GM12878 (cell line): Measurements from ENCODE around the gene FANCG. TPM values are rescaled to one million over a fixed set of nuclear protein-coding genes. Genes with fewer than 3 reads are reported as not detected.

Experiments
- CEBPZ ChIP-seq: fragments of 150-350 bp; IDR thresholded peaks from 2 replicates; pipeline ENCODE4 v1.6.1; 2016; ENCODE audit warnings: low read depth, low read length
- CHD1 ChIP-seq: IDR thresholded peaks from 2 replicates; pipeline ENCODE4 v1.6.1; 2012; ENCODE audit warnings: low read depth, low read length, improper control_type of control experiment
- ETV6 ChIP-seq, 2 experiments: fragments of 450-650 bp in 1 of 2; IDR thresholded peaks in 1 of 2; conservative IDR thresholded peaks in 1 of 2; 2 replicates each; pipeline ENCODE4 v1.6.1; 2014; ENCODE audit warnings: antibody characterized with exemption in 1 of 2, borderline replicate concordance in 1 of 2, low read depth in 1 of 2, mild to moderate bottlenecking in 1 of 2, moderate library complexity in 1 of 2
- FOXM1 ChIP-seq: IDR thresholded peaks from 2 replicates; pipeline ENCODE4 v1.6.1; 2012; ENCODE audit warnings: low read depth, mild to moderate bottlenecking, inconsistent platforms, low read length, moderate library complexity
- NFIC ChIP-seq: IDR thresholded peaks from 2 replicates; pipeline ENCODE4 v1.6.1; 2012; ENCODE audit warnings: low read depth, mild to moderate bottlenecking, inconsistent platforms, low read length, moderate library complexity
- NKRF ChIP-seq: fragments of 450-650 bp; conservative IDR thresholded peaks from 2 replicates; pipeline ENCODE4 v1.6.1; 2017; ENCODE audit warnings: mild to moderate bottlenecking, moderate library complexity
- NR2C1 ChIP-seq: fragments of 450-650 bp; IDR thresholded peaks from 2 replicates; pipeline ENCODE4 v1.6.1; 2017; ENCODE audit warnings: antibody characterized with exemption, mild to moderate bottlenecking, moderate library complexity
- PRDM15 ChIP-seq: fragments of 450-650 bp; formaldehyde crosslinking; IDR thresholded peaks from 2 replicates; pipeline ENCODE4 v1.4.0; 2020; ENCODE audit warnings: mild to moderate bottlenecking, moderate library complexity
- SPI1 ChIP-seq: IDR thresholded peaks from 2 replicates; pipeline ENCODE4 v1.6.1; 2011; ENCODE audit warnings: low read depth, mild to moderate bottlenecking, low read length, moderate library complexity, borderline replicate concordance; ENCODE audit not compliant: insufficient read depth
- SREBF1 ChIP-seq: IDR thresholded peaks from 2 replicates; pipeline ENCODE4 v1.6.1; 2012; ENCODE audit warnings: mild to moderate bottlenecking, low read length
- SRF ChIP-seq, 2 experiments: IDR thresholded peaks; 2 replicates each; pipeline ENCODE4 v1.6.1; 2011; ENCODE audit warnings: low read depth in 2 of 2, low read length in 2 of 2, mild to moderate bottlenecking in 1 of 2, moderate library complexity in 1 of 2
- TARDBP ChIP-seq: IDR thresholded peaks from 2 replicates; pipeline ENCODE4 v1.6.1; 2016; ENCODE audit warnings: borderline replicate concordance
- WRNIP1 ChIP-seq: IDR thresholded peaks from 2 replicates; pipeline ENCODE4 v1.6.1; 2011; ENCODE audit warnings: low read depth, low read length, improper control_type of control experiment, borderline replicate concordance
- ZBED1 ChIP-seq: IDR thresholded peaks from 2 replicates; pipeline ENCODE4 v1.6.1; 2016; ENCODE audit warnings: borderline replicate concordance
- ZNF24 ChIP-seq: fragments of 450-650 bp; IDR thresholded peaks from 2 replicates; pipeline ENCODE4 v1.6.1; 2017; ENCODE audit warnings: antibody characterized with exemption, mild to moderate bottlenecking
- polyA plus RNA-seq, 11 experiments: library from polyadenylated mRNA; depleted of rRNA in 4 of 11; unstranded in 6 of 11; stranded (reverse) in 5 of 11; fragments of >200 nt; fragmentation: Nextera tagmentation in 4 of 11; fragmentation: Illumina TruSeq in 1 of 11; extraction: Ambion mirVana in 4 of 11; extraction: Trizol in 1 of 11; gene quantifications; 1 replicate in 1 of 11; 2 replicates in 10 of 11; pipeline versions ENCODE4 v1.2.1 to v1.2.3, GENCODE V29; 2011 to 2016; ENCODE audit warnings: inconsistent platforms in 2 of 11, missing spikeins in 2 of 11, low read depth in 1 of 11
- total RNA-seq, 4 experiments: library from RNA; depleted of rRNA in 3 of 4; stranded (reverse); fragments of >200 nt in 3 of 4; fragmentation: Illumina TruSeq in 1 of 4; extraction: Trizol in 1 of 4; gene quantifications; 2 replicates each; pipeline versions ENCODE4 v1.2.1 to v1.2.3, GENCODE V29; 2013 to 2021
- TF ChIP-seq, protein P1 (sequence below): IDR thresholded peaks from 2 replicates; pipeline ENCODE4 v1.6.1; 2011; ENCODE audit warnings: low read depth, low read length, improper control_type of control experiment, borderline replicate concordance
- TF ChIP-seq, protein P2 (sequence below): fragments of 150-350 bp; IDR thresholded peaks from 2 replicates; pipeline ENCODE4 v1.6.1; 2014; ENCODE audit warnings: mild to moderate bottlenecking, low read depth, low read length

The FANCG gene
- total and polyA plus RNA-seq, 10 of the 15 experiments (the other 5 are each of a cell fraction or from before 2014, with no cell fraction given) = 16.4 to 78.7 (median 45.4) TPM

- TF ChIP-seq PRDM15 = no peak
- no peak for TF ChIP-seq NFIC
- peak; percentile 93 for TF ChIP-seq NKRF
- TF ChIP-seq NR2C1 = peak; percentile 86
- peak; percentile 84 for TF ChIP-seq FOXM1
- no peak for TF ChIP-seq ZBED1
- TF ChIP-seq CHD1 = peak; percentile 87; the same call in 1 of the 2 replicates
- peak; percentile 24; the same call in 1 of the 2 replicates for TF ChIP-seq SPI1
- no peak for TF ChIP-seq ETV6 (conservative IDR thresholded peaks at IDR 0.05 in 1 of 2, IDR thresholded peaks at IDR 0.05 in 1 of 2; ENCODE audit: borderline replicate concordance in 1 of 2, low read depth in 1 of 2)
- TF ChIP-seq SRF (IDR thresholded peaks at IDR 0.05; ENCODE audit: low read depth in 2 of 2, low read length in 2 of 2) = 0 out of 4 replicates have a peak, but pooled peaks of 1 of the 2 experiments have one; percentile 11
- TF ChIP-seq, protein P1, sequence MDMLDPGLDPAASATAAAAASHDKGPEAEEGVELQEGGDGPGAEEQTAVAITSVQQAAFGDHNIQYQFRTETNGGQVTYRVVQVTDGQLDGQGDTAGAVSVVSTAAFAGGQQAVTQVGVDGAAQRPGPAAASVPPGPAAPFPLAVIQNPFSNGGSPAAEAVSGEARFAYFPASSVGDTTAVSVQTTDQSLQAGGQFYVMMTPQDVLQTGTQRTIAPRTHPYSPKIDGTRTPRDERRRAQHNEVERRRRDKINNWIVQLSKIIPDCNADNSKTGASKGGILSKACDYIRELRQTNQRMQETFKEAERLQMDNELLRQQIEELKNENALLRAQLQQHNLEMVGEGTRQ = no peak
- TF ChIP-seq WRNIP1 = no peak
- no peak for TF ChIP-seq CEBPZ
- TF ChIP-seq ZNF24 = no peak
- TF ChIP-seq, protein P2, sequence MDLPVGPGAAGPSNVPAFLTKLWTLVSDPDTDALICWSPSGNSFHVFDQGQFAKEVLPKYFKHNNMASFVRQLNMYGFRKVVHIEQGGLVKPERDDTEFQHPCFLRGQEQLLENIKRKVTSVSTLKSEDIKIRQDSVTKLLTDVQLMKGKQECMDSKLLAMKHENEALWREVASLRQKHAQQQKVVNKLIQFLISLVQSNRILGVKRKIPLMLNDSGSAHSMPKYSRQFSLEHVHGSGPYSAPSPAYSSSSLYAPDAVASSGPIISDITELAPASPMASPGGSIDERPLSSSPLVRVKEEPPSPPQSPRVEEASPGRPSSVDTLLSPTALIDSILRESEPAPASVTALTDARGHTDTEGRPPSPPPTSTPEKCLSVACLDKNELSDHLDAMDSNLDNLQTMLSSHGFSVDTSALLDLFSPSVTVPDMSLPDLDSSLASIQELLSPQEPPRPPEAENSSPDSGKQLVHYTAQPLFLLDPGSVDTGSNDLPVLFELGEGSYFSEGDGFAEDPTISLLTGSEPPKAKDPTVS = no peak
- peak; percentile 39; the same call in 1 of the 2 replicates for TF ChIP-seq TARDBP
- no peak for TF ChIP-seq SREBF1
Observed at GRCh38 chr9:35096035-35096849, 16.5 kb upstream of the FANCG start, which contains the start of gene PIGO (continued).
